Stomach (tissue), 9 donors: ENCODE results near the gene UNC5A. TPM values are rescaled to one million over a fixed set of nuclear protein-coding genes. Genes with fewer than 3 reads are reported as not detected.

Experiments
- DNase-seq, 2 donors: peaks; one replicate each; pipeline versions ENCODE4 v3.0.0 to v3.0.0-alpha.2; 2013 to 2019
- H3K27ac ChIP-seq, 5 donors: fragments of 200-600 bp in 4 of 5; sonication (generic) in 4 of 5; one replicate each; pipeline ENCODE4 v1.5.1; 2013 to 2019; ENCODE audit warnings: mild to moderate bottlenecking in 1 of 5, moderate library complexity in 1 of 5
- H3K27me3 ChIP-seq, 3 donors: fragments of 200-600 bp; sonication (generic); one replicate each; pipeline ENCODE4 v1.5.1; 2017 to 2019; ENCODE audit warnings: mixed run types in 1 of 3
- H3K36me3 ChIP-seq, 4 donors: fragments of 200-600 bp; sonication (generic); 1 replicate in 3 of 4; 2 replicates in 1 of 4; pipeline ENCODE4 v1.5.1; 2016 to 2019
- H3K4me1 ChIP-seq, 4 donors: fragments of 200-600 bp; sonication (generic); one replicate each; pipeline ENCODE4 v1.5.1; 2016 to 2019
- H3K4me3 ChIP-seq, 4 donors: fragments of 200-600 bp; sonication (generic) in 3 of 4; one replicate each; pipeline ENCODE4 v1.5.1; 2016 to 2019; ENCODE audit warnings: mild to moderate bottlenecking in 1 of 4
- H3K9me3 ChIP-seq, 4 donors: fragments of 200-600 bp; sonication (generic); one replicate each; pipeline ENCODE4 v1.5.1; 2016 to 2019
- EP300 ChIP-seq: sonication (generic); formaldehyde crosslinking; IDR thresholded peaks from one replicate; pipeline ENCODE4 v1.6.1; 2017; ENCODE audit warnings: antibody characterized with exemption
- POLR2A ChIP-seq, 4 donors: fragments of 450-650 bp; IDR thresholded peaks; one replicate each; pipeline ENCODE4 v1.6.1; 2016; ENCODE audit warnings: antibody characterized with exemption in 4 of 4, control low read depth in 2 of 4, mild to moderate bottlenecking in 1 of 4, moderate library complexity in 1 of 4
- POLR2AphosphoS5 ChIP-seq, 3 donors: sonication (generic); formaldehyde crosslinking; IDR thresholded peaks; one replicate each; pipeline ENCODE4 v1.6.1; 2016; ENCODE audit warnings: antibody characterized with exemption in 3 of 3
- WGBS, 5 donors: extraction: QIAGEN DNeasy Blood & Tissue Kit in 3 of 5; methylation state at CpG; one replicate each; pipeline versions ENCODE4 v1.1.5 to v1.1.7; 2013 to 2018; 5-methylcytosine and 5-hydroxymethylcytosine counted together
- intact Hi-C: fragments of 100-400 bp; cut with DNase I; formaldehyde crosslinking; loops from one replicate; pipeline ENCODE4 v1.15.1; 2023; ENCODE audit warnings: low total_unique reads
- polyA plus RNA-seq, 3 donors: library from polyadenylated mRNA; stranded (reverse); fragments of 200-250 nt; gene quantifications; one replicate each; pipeline ENCODE4 v1.2.3, GENCODE V29; 2013
- total RNA-seq, 5 donors: library from RNA; depleted of rRNA; stranded (reverse); fragments of >200 nt; gene quantifications; one replicate each; pipeline versions ENCODE4 v1.1.0 to v1.2.3, GENCODE V29; 2014 to 2016
- TF ChIP-seq, protein P1 (sequence below), 7 experiments: fragments of 450-650 bp in 4 of 7; fragments of 200-600 bp in 3 of 7; sonication (generic) in 3 of 7; IDR thresholded peaks; one replicate each; pipeline ENCODE4 v1.5.1; 2016 to 2019; ENCODE audit warnings: antibody characterized with exemption in 7 of 7, control low read depth in 2 of 7, mild to moderate bottlenecking in 1 of 7
- donor health status: healthy with polysubstance abuse.
- donor health status: Bipolar disorder and iron deficiency.
- donor health status: healthy.

Gene UNC5A
- total and polyA plus RNA-seq, 8 donors: 0.08 to 0.72 (median 0.46) TPM; not detected in 4

DNA sequence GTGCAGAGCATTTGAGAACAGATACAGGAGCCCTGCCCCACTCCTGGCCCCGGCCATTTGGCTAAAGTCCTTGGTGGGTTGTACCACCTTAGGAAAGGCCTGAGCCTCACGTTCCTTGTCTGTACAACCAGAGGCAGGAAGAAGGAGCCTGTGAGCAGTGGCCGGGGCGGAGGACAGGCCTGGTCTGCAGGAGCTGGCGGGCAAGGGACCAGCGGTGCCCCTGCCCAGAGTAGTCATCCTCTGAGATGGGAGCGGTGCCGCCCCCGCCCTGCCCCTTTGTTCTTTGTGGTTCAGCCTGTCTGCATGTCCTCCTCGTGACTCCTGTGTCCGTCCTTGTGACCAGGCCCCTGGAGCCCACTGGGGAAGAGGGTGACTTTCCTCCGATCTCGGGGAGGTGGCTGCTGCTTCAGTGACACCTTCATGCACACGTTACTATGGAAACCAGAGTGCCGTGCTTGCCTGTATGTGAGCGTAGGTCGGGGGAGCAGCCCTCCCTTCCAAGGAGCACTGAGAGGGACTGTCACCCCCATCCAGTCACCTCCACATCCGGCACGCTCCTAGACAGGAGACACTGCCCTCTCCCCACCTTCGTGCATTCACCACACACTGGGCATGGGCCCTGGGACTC, 42.9 kb downstream of the UNC5A start:
- H3K4me1 ChIP-seq: no peaks in the 10 kb centered on the region
- peaks cover 0 to 97% (median 30%) of the 10 kb centered on the region in 3 donors for H3K27me3 ChIP-seq
- no peak for DNase-seq
- H3K36me3 ChIP-seq: no peaks in the 10 kb centered on the region
- H3K9me3 ChIP-seq: no peaks in the 10 kb centered on the region
- H3K27ac ChIP-seq: no peak overlapping the region
- no peak for TF ChIP-seq EP300
- TF ChIP-seq, protein P1, sequence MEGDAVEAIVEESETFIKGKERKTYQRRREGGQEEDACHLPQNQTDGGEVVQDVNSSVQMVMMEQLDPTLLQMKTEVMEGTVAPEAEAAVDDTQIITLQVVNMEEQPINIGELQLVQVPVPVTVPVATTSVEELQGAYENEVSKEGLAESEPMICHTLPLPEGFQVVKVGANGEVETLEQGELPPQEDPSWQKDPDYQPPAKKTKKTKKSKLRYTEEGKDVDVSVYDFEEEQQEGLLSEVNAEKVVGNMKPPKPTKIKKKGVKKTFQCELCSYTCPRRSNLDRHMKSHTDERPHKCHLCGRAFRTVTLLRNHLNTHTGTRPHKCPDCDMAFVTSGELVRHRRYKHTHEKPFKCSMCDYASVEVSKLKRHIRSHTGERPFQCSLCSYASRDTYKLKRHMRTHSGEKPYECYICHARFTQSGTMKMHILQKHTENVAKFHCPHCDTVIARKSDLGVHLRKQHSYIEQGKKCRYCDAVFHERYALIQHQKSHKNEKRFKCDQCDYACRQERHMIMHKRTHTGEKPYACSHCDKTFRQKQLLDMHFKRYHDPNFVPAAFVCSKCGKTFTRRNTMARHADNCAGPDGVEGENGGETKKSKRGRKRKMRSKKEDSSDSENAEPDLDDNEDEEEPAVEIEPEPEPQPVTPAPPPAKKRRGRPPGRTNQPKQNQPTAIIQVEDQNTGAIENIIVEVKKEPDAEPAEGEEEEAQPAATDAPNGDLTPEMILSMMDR (IDR thresholded peaks at IDR 0.05): no peak
- no peak for TF ChIP-seq POLR2A (IDR thresholded peaks at IDR 0.05)
- TF ChIP-seq POLR2AphosphoS5 (IDR thresholded peaks at IDR 0.05): no peak
- intact Hi-C loops: no loop called here
- no peak overlapping the region for H3K4me3 ChIP-seq
- WGBS, 5 donors: 64 to 77% (median 67%) methylated on average over 19 to 20 of the region's 20 CpGs

DNA sequence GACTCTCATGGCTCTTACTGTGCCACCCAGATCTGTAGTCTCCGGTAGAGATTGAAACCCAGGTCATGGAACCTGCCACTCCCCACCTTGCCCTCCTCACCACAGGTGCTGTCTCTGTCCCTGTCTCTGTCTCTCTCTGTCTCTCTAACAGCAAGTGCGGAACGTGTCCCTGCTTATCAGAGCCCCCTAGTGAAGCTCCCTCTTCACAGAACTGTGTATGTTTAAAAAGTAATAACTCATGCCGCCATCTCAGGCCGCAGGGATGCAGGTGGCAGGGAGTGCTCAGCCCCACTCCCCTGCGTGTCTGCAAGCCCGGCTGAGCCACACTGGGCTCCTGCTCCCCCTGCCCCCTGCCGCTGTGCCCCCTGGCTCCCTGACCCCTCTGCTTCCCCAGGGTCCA, 43.8 kb downstream of the UNC5A start:
- peaks cover 0 to 91% (median 30%) of the 10 kb centered on the region in 3 donors for H3K27me3 ChIP-seq
- WGBS, 5 donors: 42 to 49% (median 47%) methylated on average over 5 to 8 of the region's 8 CpGs
- intact Hi-C loops: no loop called here
- H3K36me3 ChIP-seq: no peaks in the 10 kb centered on the region
- H3K9me3 ChIP-seq: no peaks in the 10 kb centered on the region
- no peaks in the 10 kb centered on the region for H3K4me1 ChIP-seq
- no peak overlapping the region for H3K27ac ChIP-seq
- TF ChIP-seq POLR2AphosphoS5 (IDR thresholded peaks at IDR 0.05): no peak
- TF ChIP-seq, protein P1 (IDR thresholded peaks at IDR 0.05): no peak
- TF ChIP-seq POLR2A (IDR thresholded peaks at IDR 0.05): no peak
- no peak for TF ChIP-seq EP300
- no peak for DNase-seq
- no peak overlapping the region for H3K4me3 ChIP-seq

DNA sequence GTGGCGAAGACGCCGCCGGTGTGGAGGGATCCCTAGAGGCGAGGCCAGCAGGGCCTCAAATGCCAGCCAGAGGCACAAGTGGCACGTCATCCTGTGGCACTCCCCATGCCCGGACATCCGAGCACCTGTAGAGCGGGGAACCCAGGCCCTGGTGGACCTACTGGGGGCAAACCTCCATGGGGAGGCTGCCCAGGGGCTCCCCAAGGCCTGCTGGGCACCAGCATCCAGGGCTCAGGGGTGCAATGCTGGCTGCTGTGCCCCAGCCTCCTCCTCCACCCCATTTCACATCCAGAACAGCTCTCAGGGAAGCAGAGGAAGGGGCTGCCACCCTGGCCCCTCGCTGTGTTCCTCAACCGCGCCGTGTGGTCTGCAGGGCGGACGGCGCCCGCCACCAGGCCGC, 45.2 kb downstream of the UNC5A start:
- TF ChIP-seq, protein P1 (IDR thresholded peaks at IDR 0.05): no peak
- no peak for TF ChIP-seq POLR2A (IDR thresholded peaks at IDR 0.05)
- no peak for DNase-seq
- no peak overlapping the region for H3K4me3 ChIP-seq
- H3K27ac ChIP-seq: no peak overlapping the region
- no peaks in the 10 kb centered on the region for H3K36me3 ChIP-seq
- intact Hi-C loops: no loop called here
- WGBS, 5 donors: 85 to 94% (median 90%) methylated on average over 10 to 18 of the region's 18 CpGs
- H3K9me3 ChIP-seq: no peaks in the 10 kb centered on the region
- H3K4me1 ChIP-seq: no peaks in the 10 kb centered on the region
- H3K27me3 ChIP-seq: peaks cover 0 to 86% (median 27%) of the 10 kb centered on the region in 3 donors

DNA sequence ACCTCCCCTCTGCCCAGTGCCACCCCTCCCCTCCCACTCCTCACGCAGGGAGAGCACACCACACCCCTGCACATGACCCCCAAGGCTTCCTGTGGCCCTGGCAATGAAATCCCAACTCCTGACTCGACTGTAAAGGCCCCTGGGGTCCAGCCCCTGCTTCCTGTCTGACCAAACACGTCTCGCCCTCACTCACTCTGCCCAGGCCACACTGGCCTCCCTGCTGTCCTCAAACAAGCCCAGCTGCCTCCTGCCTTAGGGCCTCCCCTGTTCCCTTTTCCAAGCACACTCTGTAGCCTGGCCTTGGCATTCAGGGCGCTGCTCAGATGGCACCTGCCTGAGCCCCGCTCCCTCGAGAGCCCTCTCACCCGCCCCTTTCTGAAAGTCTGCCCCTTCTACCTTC, 46.4 kb downstream of the UNC5A start:
- H3K9me3 ChIP-seq: no peaks in the 10 kb centered on the region
- no peaks in the 10 kb centered on the region for H3K4me1 ChIP-seq
- no peak overlapping the region for H3K4me3 ChIP-seq
- 47 to 64% (median 57%) methylated on average over 8 of the region's 8 CpGs for WGBS, 5 donors
- TF ChIP-seq POLR2A (IDR thresholded peaks at IDR 0.05): no peak
- peaks cover 0 to 86% (median 31%) of the 10 kb centered on the region in 3 donors for H3K27me3 ChIP-seq
- no peak overlapping the region for H3K27ac ChIP-seq
- intact Hi-C loops: no loop called here
- DNase-seq: no peak
- H3K36me3 ChIP-seq: no peaks in the 10 kb centered on the region

DNA sequence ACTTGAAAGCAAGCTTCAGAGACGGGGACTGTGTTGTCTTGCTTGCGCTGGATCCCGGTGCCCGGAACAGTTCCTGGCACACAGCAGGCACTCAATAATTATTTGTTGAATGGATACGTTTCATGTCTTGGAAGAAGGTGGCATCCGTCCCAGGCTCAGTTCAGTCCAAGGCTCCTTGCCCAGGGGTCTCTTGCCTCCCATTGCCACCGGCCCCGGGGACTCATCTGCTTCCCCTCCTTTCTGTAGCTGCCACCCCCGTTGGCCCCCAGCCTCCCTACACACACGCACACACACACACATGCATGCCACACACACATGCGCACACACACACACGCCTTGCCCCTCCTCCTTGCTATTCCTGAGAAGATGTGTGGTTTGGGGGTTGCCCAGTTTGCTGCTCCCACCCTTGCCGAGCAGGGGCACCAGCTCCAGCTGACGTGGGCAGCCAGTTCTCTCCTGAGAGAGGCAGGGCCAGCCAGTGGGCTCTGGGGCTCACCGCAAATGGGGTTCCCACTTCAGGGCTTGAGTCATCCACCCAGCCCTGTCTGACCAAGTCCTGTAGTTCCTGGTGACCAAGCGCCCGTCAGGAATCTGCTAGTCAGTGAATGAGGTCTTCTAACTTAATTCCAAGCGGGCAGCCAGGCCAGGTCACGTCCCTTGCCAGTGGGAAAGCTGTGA, 47.0 kb downstream of the UNC5A start:
- Histone ChIP-seq H3K4me1 (no peaks in the 10 kb centered on the region), H3K27ac (no peak overlapping the region), H3K9me3 (no peaks in the 10 kb centered on the region), H3K27me3 (peaks cover 0 to 88% (median 36%) of the 10 kb centered on the region in 3 donors), H3K36me3 (no peaks in the 10 kb centered on the region), H3K4me3 (no peak overlapping the region)
- no peak for DNase-seq
- 59 to 70% (median 67%) methylated on average over 19 of the region's 19 CpGs for WGBS, 5 donors
- intact Hi-C loops: no loop called here
- TF ChIP-seq EP300: no peak
- no peak for TF ChIP-seq POLR2AphosphoS5 (IDR thresholded peaks at IDR 0.05)
- TF ChIP-seq POLR2A (IDR thresholded peaks at IDR 0.05): no peak
- TF ChIP-seq, protein P1 (IDR thresholded peaks at IDR 0.05): no peak
